Osteocyte (in vitro differentiated cells): Measurements from ENCODE around the gene SETSIP. TPM values are rescaled to one million over a fixed set of nuclear protein-coding genes. Genes with fewer than 3 reads are reported as not detected.

Experiments used
- DNase-seq: peaks from one replicate; pipeline ENCODE4 v3.0.0; 2021; ENCODE audit warnings: mixed read lengths; ENCODE audit not compliant: unreplicated experiment; ENCODE audit errors: extremely low spot score
- H3K27ac Mint-ChIP-seq: one replicate; pipeline ENCODE4 v1.8.0; 2021; ENCODE audit warnings: mild to moderate bottlenecking, mixed read lengths; ENCODE audit not compliant: unreplicated experiment
- H3K27me3 Mint-ChIP-seq: one replicate; pipeline ENCODE4 v1.8.0; 2021; ENCODE audit warnings: mixed read lengths; ENCODE audit not compliant: unreplicated experiment
- H3K36me3 Mint-ChIP-seq: one replicate; pipeline ENCODE4 v1.8.0; 2021; ENCODE audit warnings: mixed read lengths; ENCODE audit not compliant: unreplicated experiment
- H3K4me1 Mint-ChIP-seq: one replicate; pipeline ENCODE4 v1.8.0; 2021; ENCODE audit warnings: mixed read lengths; ENCODE audit not compliant: unreplicated experiment
- H3K4me3 Mint-ChIP-seq: one replicate; pipeline ENCODE4 v1.8.0; 2021; ENCODE audit warnings: mild to moderate bottlenecking, moderate library complexity, mixed read lengths; ENCODE audit not compliant: unreplicated experiment
- H3K9me3 Mint-ChIP-seq: one replicate; pipeline ENCODE4 v1.8.0; 2021; ENCODE audit warnings: mixed read lengths; ENCODE audit not compliant: unreplicated experiment
- total RNA-seq: library from RNA; stranded (reverse); gene quantifications from 2 replicates; pipeline ENCODE4 v1.2.1, GENCODE V29; 2021
- TF ChIP-seq, protein P1 (sequence below): fragments of 200-600 bp; sonication (generic); IDR thresholded peaks from 2 replicates; pipeline ENCODE4 v1.5.0; 2021; ENCODE audit warnings: antibody characterized with exemption, mild to moderate bottlenecking, moderate library complexity

SETSIP gene
- total RNA-seq, 1 donor from 2014 or later, result not detected

DNA sequence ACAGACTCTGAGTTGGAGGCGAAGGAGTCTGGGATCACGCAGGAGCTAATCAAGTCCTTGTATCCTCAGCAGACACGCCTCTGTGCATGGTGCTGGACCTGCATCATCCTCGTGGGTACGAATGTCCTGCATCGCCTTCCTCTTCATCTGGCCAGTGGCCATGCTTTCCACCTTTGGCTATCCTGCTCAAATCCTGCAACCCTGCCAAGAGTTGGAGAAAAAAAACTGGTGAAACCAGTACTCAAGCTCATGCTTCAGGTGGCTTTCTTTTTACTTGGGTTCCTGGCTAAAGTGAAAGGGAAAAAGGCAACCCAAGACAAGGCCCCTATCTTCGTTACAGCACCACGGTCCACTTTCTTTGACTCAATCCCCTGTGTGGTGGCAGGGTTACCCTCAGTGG lies 8.9 kb downstream of the SETSIP start:
- Mint-ChIP-seq H3K4me1 (no peaks in the 10 kb centered on the region), H3K9me3 (no peaks in the 10 kb centered on the region), H3K36me3 (peaks cover 2% of the 10 kb centered on the region), H3K4me3 (no peak overlapping the region), H3K27me3 (peaks cover 4% of the 10 kb centered on the region), H3K27ac (no peak overlapping the region)
- TF ChIP-seq, protein P1, sequence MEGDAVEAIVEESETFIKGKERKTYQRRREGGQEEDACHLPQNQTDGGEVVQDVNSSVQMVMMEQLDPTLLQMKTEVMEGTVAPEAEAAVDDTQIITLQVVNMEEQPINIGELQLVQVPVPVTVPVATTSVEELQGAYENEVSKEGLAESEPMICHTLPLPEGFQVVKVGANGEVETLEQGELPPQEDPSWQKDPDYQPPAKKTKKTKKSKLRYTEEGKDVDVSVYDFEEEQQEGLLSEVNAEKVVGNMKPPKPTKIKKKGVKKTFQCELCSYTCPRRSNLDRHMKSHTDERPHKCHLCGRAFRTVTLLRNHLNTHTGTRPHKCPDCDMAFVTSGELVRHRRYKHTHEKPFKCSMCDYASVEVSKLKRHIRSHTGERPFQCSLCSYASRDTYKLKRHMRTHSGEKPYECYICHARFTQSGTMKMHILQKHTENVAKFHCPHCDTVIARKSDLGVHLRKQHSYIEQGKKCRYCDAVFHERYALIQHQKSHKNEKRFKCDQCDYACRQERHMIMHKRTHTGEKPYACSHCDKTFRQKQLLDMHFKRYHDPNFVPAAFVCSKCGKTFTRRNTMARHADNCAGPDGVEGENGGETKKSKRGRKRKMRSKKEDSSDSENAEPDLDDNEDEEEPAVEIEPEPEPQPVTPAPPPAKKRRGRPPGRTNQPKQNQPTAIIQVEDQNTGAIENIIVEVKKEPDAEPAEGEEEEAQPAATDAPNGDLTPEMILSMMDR, result no peak
- DNase-seq, result no peak

DNA sequence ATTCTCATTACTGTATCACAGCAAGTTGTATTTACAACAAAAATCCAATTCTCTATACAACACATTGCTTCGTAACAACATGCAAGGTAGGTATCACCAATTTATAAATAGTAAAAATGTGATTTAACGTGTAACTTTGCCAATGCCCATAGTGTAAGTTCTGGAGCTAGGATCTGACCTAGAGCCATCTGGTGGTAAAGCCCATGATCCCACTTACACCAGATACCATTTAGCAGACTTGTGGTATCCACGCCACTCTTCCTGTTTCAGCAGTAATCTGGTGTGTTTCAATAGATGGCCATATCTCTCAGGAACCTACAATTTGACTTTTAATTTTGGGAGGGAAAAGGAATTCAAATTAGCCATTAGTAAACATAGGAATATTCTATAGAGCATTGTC lies 10.2 kb downstream of the SETSIP start:
- no peaks in the 10 kb centered on the region for H3K4me1 Mint-ChIP-seq
- H3K27me3 Mint-ChIP-seq, result peaks cover 4% of the 10 kb centered on the region
- DNase-seq, result no peak

DNA sequence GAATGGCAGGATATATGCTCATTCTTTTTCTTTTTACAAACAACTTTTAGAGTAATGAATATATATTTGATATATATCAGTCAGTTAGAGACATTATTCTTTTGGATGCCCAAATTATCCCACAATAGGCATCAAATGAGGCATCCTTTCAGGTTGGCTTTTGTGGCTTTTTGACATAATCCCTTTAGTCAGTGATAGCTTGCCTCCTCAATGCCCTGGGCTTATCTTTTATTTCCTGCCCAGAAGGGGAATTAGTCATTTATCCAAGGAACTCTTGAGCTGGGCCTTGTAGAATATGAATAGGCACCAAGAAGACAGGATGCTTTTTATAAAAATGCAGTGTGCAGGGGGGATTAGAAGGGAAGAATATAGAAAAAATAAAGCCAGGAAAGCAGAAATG lies 23.3 kb downstream of the SETSIP start:
- no peaks in the 10 kb centered on the region for H3K9me3 Mint-ChIP-seq

More for the DNA sequence above, 10.2 kb downstream of the SETSIP start:
- Mint-ChIP-seq H3K36me3 (peaks cover 2% of the 10 kb centered on the region), H3K4me3 (no peak overlapping the region), H3K27ac (no peak overlapping the region), H3K9me3 (no peaks in the 10 kb centered on the region)
- TF ChIP-seq, protein P1, result no peak

DNA sequence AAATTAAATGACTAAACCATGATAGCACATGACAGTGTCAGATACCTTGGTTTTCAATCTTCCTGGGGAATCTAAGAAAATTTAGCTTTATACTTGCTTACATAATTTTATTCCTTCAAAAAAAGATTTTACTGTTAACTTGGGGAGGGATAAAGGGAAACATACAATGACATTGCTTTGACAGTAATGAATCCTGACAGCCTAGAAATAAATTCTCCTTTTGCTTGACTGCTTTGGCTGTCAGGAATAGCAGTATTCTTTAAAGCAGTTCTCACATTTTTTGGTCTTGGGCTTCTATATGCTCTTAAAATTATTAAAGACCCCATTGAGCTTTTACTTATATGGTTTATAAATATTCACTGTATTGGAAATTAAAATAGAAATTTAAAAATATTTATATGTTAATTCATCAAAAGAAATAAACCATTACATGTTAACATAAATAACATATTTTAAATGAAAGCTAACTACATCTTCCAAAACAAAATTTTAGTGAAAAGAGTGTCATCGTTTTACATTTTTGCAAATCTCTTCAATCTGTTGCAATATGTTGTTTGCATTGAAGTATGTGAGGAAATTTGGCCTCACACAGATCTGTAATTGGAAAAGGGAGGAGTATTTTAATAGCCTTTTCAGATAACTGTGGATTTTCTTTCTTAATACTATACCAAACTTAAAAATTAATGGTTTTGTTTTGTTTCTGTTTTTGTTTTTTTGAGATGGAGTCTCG lies 29.3 kb downstream of the SETSIP start:
- DNase-seq, result no peak
- Mint-ChIP-seq H3K36me3 (no peaks in the 10 kb centered on the region), H3K4me3 (no peak overlapping the region), H3K27me3 (peaks cover 15% of the 10 kb centered on the region), H3K27ac (no peak overlapping the region), H3K9me3 (no peaks in the 10 kb centered on the region), H3K4me1 (no peaks in the 10 kb centered on the region)
- TF ChIP-seq, protein P1, result no peak

More for the DNA sequence above, 23.3 kb downstream of the SETSIP start:
- DNase-seq, result no peak
- H3K4me3 Mint-ChIP-seq, result no peak overlapping the region
- TF ChIP-seq, protein P1, result no peak
- H3K27me3 Mint-ChIP-seq, result peaks cover 26% of the 10 kb centered on the region
- H3K4me1 Mint-ChIP-seq, result no peaks in the 10 kb centered on the region
- no peak overlapping the region for H3K27ac Mint-ChIP-seq
- no peaks in the 10 kb centered on the region for H3K36me3 Mint-ChIP-seq

GRCh38 chr1:92043621-92044020 lies 31.6 kb downstream of the SETSIP start:
- Mint-ChIP-seq H3K9me3 (no peaks in the 10 kb centered on the region), H3K36me3 (no peaks in the 10 kb centered on the region)
- TF ChIP-seq, protein P1, result no peak

More at GRCh38 chr1:92043621-92044020, 31.6 kb downstream of the SETSIP start:
- H3K27ac Mint-ChIP-seq, result no peak overlapping the region
- H3K27me3 Mint-ChIP-seq, result peaks cover 15% of the 10 kb centered on the region
- no peak for DNase-seq
- H3K4me1 Mint-ChIP-seq, result no peaks in the 10 kb centered on the region
- H3K4me3 Mint-ChIP-seq, result no peak overlapping the region
